MM.1S (cell line): ENCODE measurements around the gene RPS2.

ENCODE experiments used
- EZH2phosphoT487 ChIP-seq: fragments of 300-600 bp; sonication (generic); IDR thresholded peaks from 2 replicates; pipeline ENCODE4 v1.6.1; 2018; ENCODE audit warnings: antibody characterized with exemption, low read length
- TF ChIP-seq, protein P1 (sequence below): fragments of 300-600 bp; sonication (generic); IDR thresholded peaks from 2 replicates; pipeline ENCODE4 v1.5.1; 2016; ENCODE audit warnings: antibody characterized with exemption, low read length, mixed read lengths

DNA sequence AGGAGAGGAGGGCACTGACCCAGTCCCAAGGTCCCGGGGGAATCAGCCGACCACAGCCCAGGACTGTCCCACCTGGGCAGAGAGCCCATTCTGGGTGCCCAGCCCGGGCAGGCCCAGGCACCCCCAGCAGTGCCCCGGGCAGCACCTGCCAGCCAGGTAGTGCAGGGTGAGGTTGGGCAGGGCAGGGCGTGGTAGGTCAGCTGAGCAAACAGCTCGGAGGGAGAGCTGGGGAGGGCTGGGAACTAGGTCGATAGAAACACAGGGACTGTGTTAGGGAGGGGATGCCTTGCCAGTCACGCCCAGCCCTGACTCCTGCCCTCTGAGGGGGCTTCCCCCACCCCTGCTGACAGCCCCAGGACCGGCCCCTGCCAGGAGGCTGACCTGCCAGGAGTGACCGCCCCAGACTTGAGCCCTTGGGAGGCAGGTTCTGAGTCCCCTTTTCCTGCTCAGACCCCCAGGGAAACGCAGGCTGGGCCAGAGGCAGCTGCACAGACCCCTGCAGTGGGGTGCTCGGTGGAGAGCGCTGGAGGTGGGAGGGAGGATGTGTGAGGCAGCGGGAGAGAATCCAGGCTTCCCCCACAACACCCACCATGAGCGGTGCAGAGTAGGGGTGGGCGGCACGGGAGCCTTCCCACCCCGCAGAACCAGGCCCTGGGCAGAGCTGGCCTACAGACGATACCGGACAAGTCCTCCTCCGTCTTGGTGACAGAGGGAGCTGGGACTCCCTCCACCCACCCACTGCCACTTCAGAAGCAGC is 51.1 kb downstream of the RPS2 start:
- TF ChIP-seq, protein P1, sequence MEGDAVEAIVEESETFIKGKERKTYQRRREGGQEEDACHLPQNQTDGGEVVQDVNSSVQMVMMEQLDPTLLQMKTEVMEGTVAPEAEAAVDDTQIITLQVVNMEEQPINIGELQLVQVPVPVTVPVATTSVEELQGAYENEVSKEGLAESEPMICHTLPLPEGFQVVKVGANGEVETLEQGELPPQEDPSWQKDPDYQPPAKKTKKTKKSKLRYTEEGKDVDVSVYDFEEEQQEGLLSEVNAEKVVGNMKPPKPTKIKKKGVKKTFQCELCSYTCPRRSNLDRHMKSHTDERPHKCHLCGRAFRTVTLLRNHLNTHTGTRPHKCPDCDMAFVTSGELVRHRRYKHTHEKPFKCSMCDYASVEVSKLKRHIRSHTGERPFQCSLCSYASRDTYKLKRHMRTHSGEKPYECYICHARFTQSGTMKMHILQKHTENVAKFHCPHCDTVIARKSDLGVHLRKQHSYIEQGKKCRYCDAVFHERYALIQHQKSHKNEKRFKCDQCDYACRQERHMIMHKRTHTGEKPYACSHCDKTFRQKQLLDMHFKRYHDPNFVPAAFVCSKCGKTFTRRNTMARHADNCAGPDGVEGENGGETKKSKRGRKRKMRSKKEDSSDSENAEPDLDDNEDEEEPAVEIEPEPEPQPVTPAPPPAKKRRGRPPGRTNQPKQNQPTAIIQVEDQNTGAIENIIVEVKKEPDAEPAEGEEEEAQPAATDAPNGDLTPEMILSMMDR, result no peak
- TF ChIP-seq EZH2phosphoT487, result no peak
